ENCODE measurements around the gene ZDHHC22. TPM values are rescaled to one million over a fixed set of nuclear protein-coding genes. Genes with fewer than 3 reads are reported as not detected.

Gene ZDHHC22
- total and polyA plus RNA-seq, 7 donors, result 0.01 to 0.04 TPM; not detected in 5

GRCh38 chr14:77186911-77187648, 45.5 kb upstream of the ZDHHC22 start:
- no peak for TF ChIP-seq CTCF (IDR thresholded peaks at IDR 0.05)
- 31 to 41% (median 35%) methylated on average over 15 of the region's 15 CpGs for WGBS, 3 donors
- DNase-seq (peak in 1 of 2 donors; percentile 26), ATAC-seq (peak in 3 of 4 donors; percentile 30 to 66 (median 65))
- H3K27me3 ChIP-seq (ENCODE audit: insufficient read depth in 3 of 3, low read length in 2 of 3), result peaks cover 0 to 20% (median 8%) of the 10 kb centered on the region in 3 donors
- no peaks in the 10 kb centered on the region for H3K36me3 ChIP-seq (ENCODE audit: insufficient read depth in 1 of 2, low read depth in 1 of 2)
- no peak overlapping the region for H3K27ac ChIP-seq
- intact Hi-C loops (cut with DNase I), result no loop called here
- H3K4me1 ChIP-seq, result no peaks in the 10 kb centered on the region
- no peaks in the 10 kb centered on the region for H3K9me3 ChIP-seq
- no peak overlapping the region for H3K4me3 ChIP-seq

DNA sequence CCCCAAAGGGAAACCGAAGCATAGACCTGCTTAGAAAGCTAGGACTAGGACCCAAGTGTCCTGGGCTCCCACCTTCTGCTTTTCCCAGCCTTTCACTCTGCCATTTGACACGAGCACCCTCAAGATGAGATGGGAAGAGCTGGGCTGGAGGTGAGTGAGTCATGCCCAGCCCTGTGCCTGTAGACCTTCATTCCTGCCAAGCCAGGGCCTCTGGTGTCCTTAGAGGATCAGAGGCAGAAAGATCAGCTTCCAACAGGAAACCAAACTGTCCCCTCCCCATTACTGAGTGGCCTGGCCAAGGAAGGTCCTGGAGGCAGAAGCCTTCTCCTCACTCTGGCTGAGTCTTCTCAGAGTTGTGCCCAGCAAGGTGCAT, 43.5 kb upstream of the ZDHHC22 start:
- H3K4me3 ChIP-seq, result no peak overlapping the region
- DNase-seq (no peak), ATAC-seq (no peak)
- H3K36me3 ChIP-seq (ENCODE audit: insufficient read depth in 1 of 2, low read depth in 1 of 2), result no peaks in the 10 kb centered on the region
- no peaks in the 10 kb centered on the region for H3K9me3 ChIP-seq
- 76 to 82% (median 80%) methylated on average over 2 of the region's 2 CpGs for WGBS, 3 donors
- intact Hi-C loops (cut with DNase I), result no loop called here
- H3K4me1 ChIP-seq, result no peaks in the 10 kb centered on the region
- H3K27me3 ChIP-seq (ENCODE audit: insufficient read depth in 3 of 3, low read length in 2 of 3), result peaks cover 0 to 40% (median 19%) of the 10 kb centered on the region in 3 donors
- H3K27ac ChIP-seq, result no peak overlapping the region
- no peak for TF ChIP-seq CTCF (IDR thresholded peaks at IDR 0.05)

DNA sequence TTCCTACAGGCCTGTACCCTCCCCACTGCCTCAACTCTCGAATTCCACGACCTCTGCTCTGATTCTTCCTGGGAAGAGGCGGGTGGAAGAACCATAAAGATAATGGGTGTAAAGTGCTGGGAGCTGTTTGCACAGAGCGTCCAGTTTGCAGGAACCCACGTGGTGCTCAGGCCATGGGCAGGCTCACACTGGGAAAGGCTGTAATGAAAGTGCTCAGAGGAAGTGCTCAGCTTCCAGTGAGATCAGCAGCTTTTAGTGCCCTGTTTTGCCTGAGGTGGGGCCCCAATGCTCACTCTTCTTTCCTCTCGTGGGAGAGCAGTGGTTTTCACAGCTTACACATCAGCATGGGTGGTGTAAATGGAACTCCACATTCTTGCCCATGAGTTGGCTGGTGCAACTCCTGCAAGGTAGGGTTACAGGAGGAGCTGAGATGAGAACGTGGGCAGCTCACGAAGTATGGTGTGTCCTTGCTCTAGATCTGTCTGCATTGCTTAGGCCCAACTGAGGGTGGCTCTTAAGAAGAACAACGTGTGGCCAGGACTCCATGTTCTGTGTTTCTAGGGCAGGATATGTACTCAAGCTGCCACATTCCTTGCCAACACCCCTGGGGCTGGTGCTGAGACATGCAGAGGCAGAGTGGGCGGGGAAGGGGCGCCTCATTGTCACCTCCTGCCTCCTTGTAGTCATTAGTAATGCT, 43.0 kb upstream of the ZDHHC22 start:
- intact Hi-C loops (cut with DNase I), result no loop called here
- peaks cover 0 to 43% (median 17%) of the 10 kb centered on the region in 3 donors for H3K27me3 ChIP-seq (ENCODE audit: insufficient read depth in 3 of 3, low read length in 2 of 3)
- no peak for ATAC-seq
- 57 to 62% (median 60%) methylated on average over 11 of the region's 11 CpGs for WGBS, 3 donors
- DNase-seq, result no peak
- no peak overlapping the region for H3K4me3 ChIP-seq
- H3K9me3 ChIP-seq, result no peaks in the 10 kb centered on the region
- H3K36me3 ChIP-seq (ENCODE audit: insufficient read depth in 1 of 2, low read depth in 1 of 2), result no peaks in the 10 kb centered on the region
- no peaks in the 10 kb centered on the region for H3K4me1 ChIP-seq
- no peak overlapping the region for H3K27ac ChIP-seq
- TF ChIP-seq CTCF (IDR thresholded peaks at IDR 0.05), result no peak

DNA sequence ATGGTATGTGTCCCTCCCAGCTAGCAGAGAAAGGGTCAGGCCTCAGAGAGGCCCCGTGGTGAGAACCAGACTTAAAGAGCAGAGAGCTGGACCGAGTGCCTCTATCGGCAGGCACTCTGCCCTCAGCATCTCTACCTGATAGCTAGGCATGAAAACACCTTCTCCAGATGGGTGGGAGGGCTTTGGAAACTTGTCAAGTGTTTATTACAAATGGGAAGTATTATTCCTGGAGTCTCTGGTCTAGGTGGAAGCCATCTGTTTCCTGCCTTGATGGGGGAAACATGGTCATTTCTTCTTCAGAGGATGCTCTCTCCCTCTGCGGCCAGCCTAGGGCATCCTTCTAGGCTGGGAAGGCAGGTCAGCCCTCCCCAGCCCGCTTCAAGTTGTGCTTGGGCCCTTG, 42.3 kb upstream of the ZDHHC22 start:
- no peaks in the 10 kb centered on the region for H3K36me3 ChIP-seq (ENCODE audit: insufficient read depth in 1 of 2, low read depth in 1 of 2)

More for the DNA sequence above, 42.3 kb upstream of the ZDHHC22 start:
- WGBS, 3 donors, result 49 to 55% (median 52%) methylated on average over 5 of the region's 5 CpGs
- no peaks in the 10 kb centered on the region for H3K4me1 ChIP-seq
- intact Hi-C loops (cut with DNase I), result no loop called here
- no peak overlapping the region for H3K27ac ChIP-seq
- peaks cover 0 to 43% (median 17%) of the 10 kb centered on the region in 3 donors for H3K27me3 ChIP-seq (ENCODE audit: insufficient read depth in 3 of 3, low read length in 2 of 3)
- no peaks in the 10 kb centered on the region for H3K9me3 ChIP-seq
- no peak for TF ChIP-seq CTCF (IDR thresholded peaks at IDR 0.05)
- no peak overlapping the region for H3K4me3 ChIP-seq
- no peak for DNase-seq
- ATAC-seq, result no peak

Measured in psoas muscle (tissue), 8 donors.